HEK293 (cell line): Measurements from ENCODE around the gene FLT4.

Source experiments
- CTCF ChIP-seq: fragments of 450-650 bp; formaldehyde crosslinking; IDR thresholded peaks from 2 replicates; pipeline ENCODE4 v1.5.1; 2016; ENCODE audit warnings: missing biosample characterization, missing genetic modification characterization
- ELK4 ChIP-seq: IDR thresholded peaks from 2 replicates; pipeline ENCODE4 v1.6.1; 2011; ENCODE audit warnings: mild to moderate bottlenecking, low read depth, low read length, borderline replicate concordance
- MEIS1 ChIP-seq: sonication (generic); formaldehyde crosslinking; IDR thresholded peaks from 2 replicates; pipeline ENCODE4 v1.8.1; 2022; ENCODE audit warnings: missing genetic modification reagents, mild to moderate bottlenecking, borderline replicate concordance
- ZBTB11 ChIP-seq: fragments of 450-650 bp; formaldehyde crosslinking; conservative IDR thresholded peaks from 2 replicates; pipeline ENCODE4 v1.5.1; 2016; ENCODE audit warnings: low read depth, missing biosample characterization, missing genetic modification characterization
- ZEB2 ChIP-seq: fragments of 450-650 bp; formaldehyde crosslinking; IDR thresholded peaks from 2 replicates; pipeline ENCODE4 v1.5.1; 2016; ENCODE audit warnings: missing biosample characterization, missing genetic modification characterization
- ZNF221 ChIP-seq: fragments of 450-650 bp; formaldehyde crosslinking; IDR thresholded peaks from 2 replicates; pipeline ENCODE4 v1.5.1; 2017; ENCODE audit warnings: missing biosample characterization, missing genetic modification characterization, borderline replicate concordance
- ZNF280C ChIP-seq: fragments of 450-650 bp; formaldehyde crosslinking; IDR thresholded peaks from 2 replicates; pipeline ENCODE4 v1.5.1; 2016; ENCODE audit warnings: missing biosample characterization, missing genetic modification characterization
- ZNF292 ChIP-seq: fragments of 450-650 bp; formaldehyde crosslinking; IDR thresholded peaks from 2 replicates; pipeline ENCODE4 v1.5.1; 2016; ENCODE audit warnings: low read depth, missing biosample characterization, missing genetic modification characterization, borderline replicate concordance
- ZNF785 ChIP-seq: fragments of 450-650 bp; formaldehyde crosslinking; IDR thresholded peaks from 2 replicates; pipeline ENCODE4 v1.5.1; 2016; ENCODE audit warnings: missing biosample characterization, missing genetic modification characterization
- ZNF792 ChIP-seq: fragments of 450-650 bp; formaldehyde crosslinking; IDR thresholded peaks from 2 replicates; pipeline ENCODE4 v1.5.1; 2016; ENCODE audit warnings: missing biosample characterization, missing genetic modification characterization

- TF ChIP-seq MEIS1 (CRISPR knock-in tag) (no peak), ZNF292 (tag by site-specific recombination) (no peak), ZNF280C (no peak), ZNF785 (tag by site-specific recombination) (no peak), ZBTB11 (tag by site-specific recombination) (no peak), CTCF (tag by site-specific recombination) (no peak), ZNF792 (tag by site-specific recombination) (no peak), ZNF221 (tag by site-specific recombination) (no peak), ZEB2 (tag by site-specific recombination) (no peak), ELK4 (no peak)
Measured at GRCh38 chr5:180645274-180646204, 3.9 kb downstream of the FLT4 start.
